Measurements from ENCODE around the gene MUC5AC. TPM values are rescaled to one million over a fixed set of nuclear protein-coding genes. Genes with fewer than 3 reads are reported as not detected.

MUC5AC gene
- total RNA-seq, 1 donor from 2014 or later = not detected

DNA sequence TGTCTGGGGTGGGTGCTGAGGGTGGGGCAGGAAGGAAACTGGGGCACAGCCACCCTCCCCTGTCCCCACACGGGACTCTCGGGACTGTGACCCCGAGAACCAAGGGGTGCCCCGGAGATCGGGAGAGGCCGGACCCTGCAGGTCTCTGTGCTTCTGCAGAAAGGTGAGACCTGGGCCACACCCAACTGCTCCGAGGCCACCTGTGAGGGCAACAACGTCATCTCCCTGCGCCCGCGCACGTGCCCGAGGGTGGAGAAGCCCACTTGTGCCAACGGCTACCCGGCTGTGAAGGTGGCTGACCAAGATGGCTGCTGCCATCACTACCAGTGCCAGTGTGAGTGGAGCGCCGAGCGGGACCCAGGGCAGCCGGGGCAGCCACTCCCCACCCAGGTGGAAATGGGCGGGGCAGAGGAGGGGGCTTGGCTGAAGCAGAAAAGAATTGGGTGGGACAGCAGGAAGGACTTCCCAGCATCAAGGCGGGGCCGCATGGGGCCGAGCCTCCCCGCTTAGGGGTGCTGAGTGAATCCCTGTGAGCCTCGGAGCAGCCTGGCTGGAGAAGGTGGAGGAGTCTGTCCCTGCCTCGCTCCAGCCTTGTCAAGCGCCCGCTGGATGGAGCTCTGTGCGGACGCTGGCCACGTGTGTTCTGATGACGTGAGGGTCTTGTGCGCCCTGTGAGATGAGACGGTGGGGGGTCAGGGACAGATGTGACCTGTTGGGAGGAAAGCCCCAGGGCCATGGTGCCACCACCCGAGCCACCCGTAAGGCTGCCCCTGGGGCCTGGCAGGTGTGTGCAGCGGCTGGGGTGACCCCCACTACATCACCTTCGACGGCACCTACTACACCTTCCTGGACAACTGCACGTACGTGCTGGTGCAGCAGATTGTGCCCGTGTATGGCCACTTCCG lies 35.8 kb downstream of the MUC5AC start:
- Mint-ChIP-seq H3K4me1 (ENCODE audit: low read depth) (no peaks in the 10 kb centered on the region), H3K36me3 (ENCODE audit: insufficient read depth) (no peaks in the 10 kb centered on the region), H3K9me3 (ENCODE audit: low read depth) (no peaks in the 10 kb centered on the region), H3K4me3 (ENCODE audit: low read depth) (no peak overlapping the region), H3K27ac (no peak overlapping the region), H3K27me3 (peaks cover 3% of the 10 kb centered on the region)
- no peak for DNase-seq (ENCODE audit: low spot score, unreplicated experiment)
- no peak for TF ChIP-seq CTCF (IDR thresholded peaks at IDR 0.05; ENCODE audit: unreplicated experiment)

- no peak for DNase-seq (ENCODE audit: low spot score, unreplicated experiment)
- Mint-ChIP-seq H3K27me3 (peaks cover 3% of the 10 kb centered on the region), H3K4me3 (ENCODE audit: low read depth) (no peak overlapping the region), H3K27ac (no peak overlapping the region), H3K4me1 (ENCODE audit: low read depth) (no peaks in the 10 kb centered on the region), H3K9me3 (ENCODE audit: low read depth) (no peaks in the 10 kb centered on the region), H3K36me3 (ENCODE audit: insufficient read depth) (no peaks in the 10 kb centered on the region)
- TF ChIP-seq CTCF (IDR thresholded peaks at IDR 0.05; ENCODE audit: unreplicated experiment) = no peak
Observed at GRCh38 chr11:1194231-1194976, 36.7 kb downstream of the MUC5AC start.

DNA sequence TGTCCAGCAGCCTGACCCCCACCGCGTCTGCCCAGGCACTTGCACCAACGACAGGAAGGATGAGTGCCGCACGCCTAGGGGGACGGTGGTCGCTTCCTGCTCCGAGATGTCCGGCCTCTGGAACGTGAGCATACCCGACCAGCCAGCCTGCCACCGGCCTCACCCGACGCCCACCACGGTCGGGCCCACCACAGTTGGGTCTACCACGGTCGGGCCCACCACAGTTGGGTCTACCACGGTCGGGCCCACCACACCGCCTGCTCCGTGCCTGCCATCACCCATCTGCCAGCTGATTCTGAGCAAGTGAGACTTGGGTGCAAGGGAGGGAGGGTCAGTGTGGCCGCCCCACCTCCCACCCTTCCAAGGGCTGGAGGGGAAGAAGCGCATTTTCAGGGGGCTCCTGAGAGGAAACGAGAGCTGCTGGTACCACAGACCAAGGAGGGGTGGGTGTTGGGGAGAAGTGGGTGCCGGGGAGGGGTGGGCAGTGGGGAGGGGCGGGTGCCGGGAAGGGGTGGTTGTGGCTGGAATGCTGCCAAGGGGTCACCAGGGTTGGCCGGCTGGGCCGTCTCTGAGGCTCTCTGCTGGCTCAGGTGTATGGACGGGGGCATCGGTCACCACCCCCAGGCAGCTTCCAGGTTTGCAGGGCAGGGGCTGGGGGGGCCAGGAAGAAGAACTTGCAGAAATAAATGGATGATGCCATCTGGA lies 37.4 kb downstream of the MUC5AC start:
- no peak for TF ChIP-seq CTCF (IDR thresholded peaks at IDR 0.05; ENCODE audit: unreplicated experiment)
- Mint-ChIP-seq H3K36me3 (ENCODE audit: insufficient read depth) (no peaks in the 10 kb centered on the region), H3K4me1 (ENCODE audit: low read depth) (no peaks in the 10 kb centered on the region), H3K4me3 (ENCODE audit: low read depth) (no peak overlapping the region), H3K27ac (no peak overlapping the region), H3K9me3 (ENCODE audit: low read depth) (no peaks in the 10 kb centered on the region), H3K27me3 (peaks cover 6% of the 10 kb centered on the region)
- DNase-seq (ENCODE audit: low spot score, unreplicated experiment) = no peak

DNA sequence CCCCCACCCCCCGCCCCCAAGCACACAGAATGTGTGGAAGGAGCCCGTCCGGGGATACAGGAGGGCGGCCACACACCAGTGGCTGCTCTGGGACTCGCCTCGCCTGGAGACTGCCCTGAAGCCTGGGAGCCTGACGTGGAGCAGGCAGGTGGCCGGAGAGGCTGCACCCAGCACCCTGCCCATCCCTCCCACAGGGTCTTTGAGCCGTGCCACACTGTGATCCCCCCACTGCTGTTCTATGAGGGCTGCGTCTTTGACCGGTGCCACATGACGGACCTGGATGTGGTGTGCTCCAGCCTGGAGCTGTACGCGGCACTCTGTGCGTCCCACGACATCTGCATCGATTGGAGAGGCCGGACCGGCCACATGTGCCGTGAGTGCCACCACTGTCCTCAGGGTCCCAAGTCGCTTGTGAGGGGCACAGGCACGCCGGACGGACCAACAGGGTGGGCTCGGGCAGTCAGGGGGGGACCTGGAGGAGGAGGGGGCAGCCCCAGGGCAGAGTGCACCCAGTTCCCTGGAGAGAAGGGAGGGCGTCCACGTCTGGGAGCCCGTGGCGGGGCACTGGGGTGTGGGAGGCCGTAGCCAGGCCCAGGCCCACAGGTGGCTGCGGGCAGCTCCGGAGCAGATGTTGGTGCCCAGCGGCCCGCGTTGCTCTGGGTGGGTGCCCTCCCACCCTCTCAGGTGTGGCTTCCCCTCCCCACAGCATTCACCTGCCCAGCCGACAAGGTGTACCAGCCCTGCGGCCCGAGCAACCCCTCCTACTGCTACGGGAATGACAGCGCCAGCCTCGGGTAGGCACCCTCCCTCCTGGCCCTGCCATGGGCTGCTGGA lies 38.1 kb downstream of the MUC5AC start:
- H3K4me1 Mint-ChIP-seq (ENCODE audit: low read depth) = no peaks in the 10 kb centered on the region
- H3K9me3 Mint-ChIP-seq (ENCODE audit: low read depth) = no peaks in the 10 kb centered on the region
- peaks cover 6% of the 10 kb centered on the region for H3K27me3 Mint-ChIP-seq
- no peak overlapping the region for H3K4me3 Mint-ChIP-seq (ENCODE audit: low read depth)
- DNase-seq (ENCODE audit: low spot score, unreplicated experiment) = no peak
- TF ChIP-seq CTCF (IDR thresholded peaks at IDR 0.05; ENCODE audit: unreplicated experiment) = no peak
- H3K36me3 Mint-ChIP-seq (ENCODE audit: insufficient read depth) = no peaks in the 10 kb centered on the region
- no peak overlapping the region for H3K27ac Mint-ChIP-seq

All from progenitor cell of endocrine pancreas (in vitro differentiated cells).